Pons (tissue), 1 donor: ENCODE measurements around the gene NET1.
"Not testable (repeated sequence)": the region's sequence is repeated elsewhere in the genome, so short reads cannot be mapped to it uniquely, and the experiment has no call there.

Experiments
- DNase-seq: peaks from one replicate; pipeline ENCODE4 v3.0.0-alpha.2; 2016; ENCODE audit warnings: low spot score

Gene NET1, protein sequence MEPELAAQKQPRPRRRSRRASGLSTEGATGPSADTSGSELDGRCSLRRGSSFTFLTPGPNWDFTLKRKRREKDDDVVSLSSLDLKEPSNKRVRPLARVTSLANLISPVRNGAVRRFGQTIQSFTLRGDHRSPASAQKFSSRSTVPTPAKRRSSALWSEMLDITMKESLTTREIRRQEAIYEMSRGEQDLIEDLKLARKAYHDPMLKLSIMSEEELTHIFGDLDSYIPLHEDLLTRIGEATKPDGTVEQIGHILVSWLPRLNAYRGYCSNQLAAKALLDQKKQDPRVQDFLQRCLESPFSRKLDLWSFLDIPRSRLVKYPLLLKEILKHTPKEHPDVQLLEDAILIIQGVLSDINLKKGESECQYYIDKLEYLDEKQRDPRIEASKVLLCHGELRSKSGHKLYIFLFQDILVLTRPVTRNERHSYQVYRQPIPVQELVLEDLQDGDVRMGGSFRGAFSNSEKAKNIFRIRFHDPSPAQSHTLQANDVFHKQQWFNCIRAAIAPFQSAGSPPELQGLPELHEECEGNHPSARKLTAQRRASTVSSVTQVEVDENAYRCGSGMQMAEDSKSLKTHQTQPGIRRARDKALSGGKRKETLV

DNA sequence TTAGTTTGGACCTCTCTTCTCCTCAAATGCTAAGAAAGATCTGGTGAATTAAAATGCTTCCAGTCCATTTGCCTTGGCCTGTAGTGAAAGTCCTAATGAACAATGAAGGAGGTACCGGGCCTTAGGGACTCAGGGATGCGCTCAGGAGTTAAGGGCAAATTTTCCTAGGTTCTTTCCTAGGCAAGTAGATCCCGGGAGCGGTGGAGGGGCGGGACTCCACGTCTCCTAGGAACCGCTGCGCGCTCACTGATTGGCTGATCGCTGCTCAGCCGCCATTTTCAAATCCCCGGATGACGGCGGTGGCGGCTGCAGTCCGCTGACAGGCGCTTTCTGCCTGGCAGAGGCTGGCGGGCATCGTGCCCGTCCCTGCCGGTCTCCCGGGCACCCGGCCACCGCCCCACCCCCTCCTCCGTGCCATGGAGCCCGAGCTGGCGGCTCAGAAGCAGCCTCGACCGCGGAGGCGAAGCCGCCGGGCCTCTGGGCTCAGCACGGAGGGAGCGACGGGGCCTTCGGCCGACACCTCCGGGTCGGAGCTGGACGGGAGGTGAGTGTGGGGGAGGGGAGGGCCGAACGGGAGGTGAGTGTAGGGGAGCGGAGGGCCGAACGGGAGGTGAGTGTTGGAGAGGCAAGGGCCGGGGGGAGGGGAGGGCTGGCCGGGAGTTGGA lies at the start of gene NET1:
TSS of gene NET1 (plus strand) at position 281 of the 665 bp plus-strand sequence. CDS start at position 417, 136 bp downstream.
- peak; percentile 89 for DNase-seq

DNA sequence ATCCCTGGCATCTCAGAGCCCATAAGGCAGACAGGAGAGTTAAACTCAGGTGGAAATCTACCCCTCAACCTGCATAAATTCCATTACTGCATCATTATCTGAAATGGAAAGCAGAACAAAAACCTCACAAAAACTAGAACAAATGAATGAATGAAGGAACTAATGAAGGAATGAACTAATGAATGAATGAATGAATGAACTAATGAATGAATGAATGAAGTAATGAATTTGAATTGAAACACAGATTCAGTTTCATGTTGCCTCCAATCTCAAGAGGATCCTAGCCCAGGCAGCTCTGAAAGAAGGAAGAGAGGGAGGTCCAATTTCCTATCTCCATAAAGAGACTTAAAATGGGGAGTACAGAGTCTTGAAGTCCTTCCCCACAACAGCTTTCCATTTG lies 49.5 kb upstream of the NET1 start:
- DNase-seq: no peak

GRCh38 chr10:5364374-5364773 lies 48.0 kb upstream of the NET1 start:
- no peak for DNase-seq

DNA sequence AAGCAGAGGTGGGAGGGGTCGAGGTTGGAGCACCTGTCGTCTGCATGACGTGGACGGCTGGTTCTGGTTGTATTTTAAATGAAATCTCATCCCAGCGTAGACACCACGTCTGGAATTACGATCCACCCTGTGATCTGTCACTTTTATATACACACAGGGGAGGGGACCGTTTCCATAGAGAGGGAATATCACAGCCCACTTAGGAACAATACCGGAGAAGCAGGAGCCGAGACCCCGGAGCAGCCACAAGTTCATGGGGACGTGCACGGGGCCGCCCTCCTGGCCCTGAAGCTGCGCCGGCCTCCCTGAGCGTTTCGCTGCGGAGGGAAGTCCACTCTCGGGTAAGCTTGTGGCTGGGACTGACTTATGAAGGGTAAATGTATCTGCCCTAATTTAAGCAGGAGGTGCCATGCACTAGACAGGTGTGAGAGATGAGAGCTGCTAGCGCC lies 47.4 kb upstream of the NET1 start, which contains the start of gene UCN3:
TSS of gene UCN3 (plus strand) at position 77 of the 449 bp plus-strand sequence. CDS start 8,755 bp downstream, outside the sequence.
- no peak for DNase-seq

GRCh38 chr10:5365928-5366327 lies 46.4 kb upstream of the NET1 start:
- DNase-seq: no peak

- DNase-seq: no peak
These were observed 42.8 kb upstream of the NET1 start for GRCh38 chr10:5369362-5370158.

GRCh38 chr10:5370493-5371352 lies 41.6 kb upstream of the NET1 start:
- DNase-seq: no peak

DNA sequence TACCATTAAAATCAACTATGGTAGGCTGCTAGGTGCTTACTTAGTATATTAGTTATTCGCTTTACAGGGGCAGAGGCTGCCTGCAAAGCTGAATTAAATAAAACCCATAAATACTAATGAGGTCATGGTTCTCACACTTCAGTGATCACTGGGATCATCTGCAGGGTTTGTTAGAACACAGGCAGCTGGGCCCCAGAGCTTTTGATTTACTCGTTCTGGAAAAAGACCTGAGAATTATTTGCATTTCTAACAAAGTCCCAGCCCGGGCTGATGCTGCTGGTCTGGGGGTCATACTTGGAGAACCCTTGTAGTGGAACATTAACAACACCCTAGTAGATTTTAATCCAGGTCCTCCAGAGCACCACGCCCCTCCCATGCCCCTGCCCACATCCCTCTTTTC lies 39.0 kb upstream of the NET1 start:
- no peak for DNase-seq

- no peak for DNase-seq
These were observed 38.3 kb upstream of the NET1 start for GRCh38 chr10:5373891-5374611.

- DNase-seq: no peak
These were observed 35.9 kb upstream of the NET1 start for GRCh38 chr10:5376450-5376849.

DNA sequence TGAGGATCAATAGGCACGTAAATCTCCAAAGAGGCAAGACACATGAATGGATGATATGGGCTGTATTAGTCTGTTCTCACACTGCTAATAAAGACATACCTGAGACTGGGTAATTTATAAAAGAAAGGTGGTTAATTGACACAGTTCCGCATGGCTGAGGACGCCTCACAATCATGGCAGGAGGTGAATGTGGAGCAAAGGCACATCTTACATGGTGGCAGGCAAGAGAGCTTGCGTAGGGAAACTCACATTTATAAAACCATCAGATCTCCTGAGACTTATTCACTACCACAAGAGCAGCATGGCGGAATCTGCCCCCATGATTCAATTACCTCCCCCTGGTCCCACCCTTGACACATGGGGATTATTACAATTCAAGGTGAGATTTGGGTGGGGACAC lies 33.2 kb upstream of the NET1 start:
- not testable (repeated sequence) for DNase-seq

- not testable (repeated sequence) for DNase-seq
These were observed 32.0 kb upstream of the NET1 start for GRCh38 chr10:5380395-5380794.

GRCh38 chr10:5381187-5381586 lies 31.2 kb upstream of the NET1 start:
- no peak for DNase-seq

GRCh38 chr10:5385224-5385623 lies 27.1 kb upstream of the NET1 start:
- no peak for DNase-seq

DNA sequence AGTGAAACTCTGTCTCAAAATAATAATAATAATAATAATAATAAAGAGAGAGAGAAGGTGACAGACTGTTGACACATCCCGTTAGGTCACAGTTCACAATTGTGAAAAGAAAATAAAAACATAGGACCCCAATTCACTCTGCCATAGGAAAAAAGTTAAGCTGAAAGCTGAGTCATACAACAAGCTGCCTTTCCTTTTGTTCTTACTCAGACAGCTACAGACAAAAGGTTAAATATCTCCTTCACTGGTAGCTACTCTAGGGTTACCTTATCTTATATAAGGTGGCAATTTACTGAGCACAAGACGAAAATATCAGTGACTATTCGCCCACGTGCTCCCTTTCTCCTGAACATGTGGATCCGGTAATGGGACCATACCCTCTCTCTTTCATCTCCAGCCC lies 25.2 kb upstream of the NET1 start:
- no peak for DNase-seq

- DNase-seq: no peak
These were observed 21.7 kb upstream of the NET1 start for GRCh38 chr10:5390607-5391205.

DNA sequence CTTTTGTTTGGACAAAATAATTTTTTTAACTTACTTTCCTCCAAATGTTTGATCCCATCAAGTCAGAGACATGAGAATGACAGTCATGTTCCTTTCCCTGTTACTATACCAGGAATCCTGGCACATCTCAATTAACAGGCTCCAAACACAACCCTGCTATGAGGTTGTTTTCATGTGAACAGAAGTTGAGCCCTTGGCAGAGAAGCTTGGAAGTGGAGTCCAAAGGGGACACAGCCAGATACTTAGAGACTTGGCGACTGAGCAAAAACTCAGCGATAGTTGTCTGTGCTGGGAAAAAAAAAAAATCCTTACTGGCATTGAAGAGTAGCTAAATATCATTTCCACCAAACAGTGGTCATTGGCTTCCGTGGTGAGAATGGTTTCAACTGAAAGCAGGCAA lies 20.6 kb upstream of the NET1 start:
- peak; percentile 36 for DNase-seq

DNA sequence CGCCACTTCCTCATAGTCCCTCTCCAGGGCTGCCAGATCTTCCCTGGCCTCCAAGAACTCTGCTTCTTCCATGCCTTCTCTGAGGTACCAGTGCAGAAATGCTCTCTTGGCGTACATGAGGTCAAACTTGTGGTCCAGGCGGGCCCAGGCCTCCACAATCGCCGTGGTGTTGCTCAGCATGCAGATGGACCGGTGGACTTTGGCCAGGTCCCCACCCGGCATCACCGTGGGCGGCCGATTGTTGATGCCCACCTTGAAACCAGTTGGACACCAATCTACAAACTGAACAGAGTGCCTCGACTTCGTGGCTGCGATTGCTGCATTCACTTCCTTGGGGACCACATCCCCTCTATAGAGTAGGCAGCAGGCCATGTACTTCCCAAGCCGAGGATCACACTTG lies 18.8 kb upstream of the NET1 start:
- DNase-seq: no peak

GRCh38 chr10:5395168-5395567 lies 17.2 kb upstream of the NET1 start:
- no peak for DNase-seq
